GM23338 (cell line): ENCODE measurements around the gene GAGE13. TPM values are rescaled to one million over a fixed set of nuclear protein-coding genes. Genes with fewer than 3 reads are reported as not detected.

Experiments used
- ATAC-seq: fragments of 200-7000 bp; cut with Tn5 transposase; 3 replicates; pipeline ENCODE4 v1.9.1; 2020
- DNase-seq: peaks from one replicate; pipeline ENCODE4 v3.0.0-alpha.2; 2015; ENCODE audit warnings: low spot score
- H2AFZ ChIP-seq: fragments of 200-600 bp; sonication (generic); 2 replicates; pipeline ENCODE4 v1.8.0; 2016; ENCODE audit warnings: antibody characterized with exemption, mild to moderate bottlenecking, moderate library complexity
- H3F3A ChIP-seq: fragments of 200-600 bp; sonication (generic); replicated peaks from 2 replicates; pipeline ENCODE4 v1.8.0; 2017; ENCODE audit warnings: antibody characterized with exemption, mixed run types, low read depth
- H3K27ac ChIP-seq: fragments of 200-600 bp; sonication (generic); 2 replicates; pipeline ENCODE4 v1.6.1; 2016; ENCODE audit warnings: low read depth
- H3K27me3 ChIP-seq: fragments of 200-600 bp; sonication (generic); 2 replicates; pipeline ENCODE4 v1.8.0; 2016; ENCODE audit warnings: mild to moderate bottlenecking, mixed run types, moderate library complexity; ENCODE audit not compliant: insufficient read depth
- H3K36me3 ChIP-seq: fragments of 200-600 bp; sonication (generic); 2 replicates; pipeline ENCODE4 v1.8.0; 2016; ENCODE audit warnings: mild to moderate bottlenecking; ENCODE audit not compliant: insufficient read depth
- H3K4me1 ChIP-seq: fragments of 200-600 bp; sonication (generic); 2 replicates; pipeline ENCODE4 v1.8.0; 2016; ENCODE audit warnings: mild to moderate bottlenecking, moderate library complexity; ENCODE audit not compliant: insufficient read depth
- H3K4me2 ChIP-seq: fragments of 200-600 bp; sonication (generic); 2 replicates; pipeline ENCODE4 v1.7.1; 2017; ENCODE audit warnings: mixed run types
- H3K4me3 ChIP-seq: fragments of 200-600 bp; sonication (generic); 2 replicates; pipeline ENCODE4 v1.6.1; 2016; ENCODE audit warnings: mixed run types
- H3K79me2 ChIP-seq: fragments of 200-600 bp; sonication (generic); replicated peaks from 2 replicates; pipeline ENCODE4 v1.8.0; 2017; ENCODE audit warnings: mild to moderate bottlenecking; ENCODE audit not compliant: insufficient read depth
- H3K9me2 ChIP-seq: fragments of 200-600 bp; sonication (generic); 2 replicates; pipeline ENCODE4 v1.8.0; 2017; ENCODE audit not compliant: insufficient read depth
- H4K20me1 ChIP-seq: fragments of 200-600 bp; sonication (generic); replicated peaks from 2 replicates; pipeline ENCODE4 v1.8.0; 2017; ENCODE audit warnings: mild to moderate bottlenecking; ENCODE audit not compliant: insufficient read depth
- H3K27ac Mint-ChIP-seq: 2 replicates; pipeline ENCODE4 v1.8.0; 2020; ENCODE audit warnings: inconsistent platforms, mild to moderate bottlenecking, moderate library complexity, mixed read lengths
- H3K27me3 Mint-ChIP-seq: 3 replicates; pipeline ENCODE4 v1.8.0; 2022; ENCODE audit warnings: low read depth, mild to moderate bottlenecking, moderate library complexity, mixed read lengths, inconsistent platforms; ENCODE audit not compliant: insufficient read depth, poor library complexity
- H3K36me3 Mint-ChIP-seq: 3 replicates; pipeline ENCODE4 v1.8.0; 2021; ENCODE audit warnings: low read depth, mild to moderate bottlenecking, inconsistent platforms, moderate library complexity, mixed read lengths
- H3K4me1 Mint-ChIP-seq: 3 replicates; pipeline ENCODE4 v1.8.0; 2020; ENCODE audit warnings: mild to moderate bottlenecking, inconsistent platforms, mixed read lengths
- H3K4me3 Mint-ChIP-seq: 3 replicates; pipeline ENCODE4 v1.8.0; 2021; ENCODE audit warnings: moderate library complexity, mild to moderate bottlenecking, inconsistent platforms, mixed read lengths
- H3K9me3 Mint-ChIP-seq: 3 replicates; pipeline ENCODE4 v1.8.0; 2020; ENCODE audit warnings: moderate library complexity, mild to moderate bottlenecking, inconsistent platforms, mixed read lengths
- CREB1 ChIP-seq: fragments of 250-450 bp; sonication (Bioruptor Pico); IDR thresholded peaks from 2 replicates; pipeline ENCODE4 v1.5.0; 2020; ENCODE audit warnings: low read depth, mild to moderate bottlenecking, moderate library complexity
- EZH2 ChIP-seq: fragments of 200-600 bp; sonication (generic); IDR thresholded peaks from one replicate; pipeline ENCODE4 v1.8.0; 2017; ENCODE audit warnings: antibody characterized with exemption, mild to moderate bottlenecking, low read depth; ENCODE audit not compliant: unreplicated experiment
- JUNB ChIP-seq: IDR thresholded peaks from one replicate; pipeline ENCODE4 v1.6.1; 2016; ENCODE audit warnings: antibody characterized with exemption; ENCODE audit not compliant: unreplicated experiment
- NANOG ChIP-seq: IDR thresholded peaks from 2 replicates; pipeline ENCODE4 v1.6.1; 2016; ENCODE audit warnings: antibody characterized with exemption, borderline replicate concordance
- POLR2AphosphoS5 ChIP-seq: IDR thresholded peaks from 2 replicates; pipeline ENCODE4 v1.6.1; 2016; ENCODE audit warnings: antibody characterized with exemption, low read depth
- ZNF331 ChIP-seq: fragments of 250-450 bp; sonication (Bioruptor Pico); IDR thresholded peaks from 2 replicates; pipeline ENCODE4 v1.5.0; 2020; ENCODE audit warnings: low read depth, mild to moderate bottlenecking, moderate library complexity
- polyA plus RNA-seq: library from polyadenylated mRNA; unstranded; fragments of >200 nt; fragmentation: Nextera tagmentation; extraction: Ambion mirVana; gene quantifications from 2 replicates; pipeline ENCODE4 v1.2.1, GENCODE V29; 2016
- total RNA-seq: library from RNA; depleted of rRNA; stranded (reverse); fragments of >200 nt; shearing (Covaris generic); gene quantifications from 2 replicates; pipeline ENCODE4 v1.2.3, GENCODE V29; 2014
- TF ChIP-seq, protein P1 (sequence below): fragments of 250-450 bp; sonication (Bioruptor Pico); IDR thresholded peaks from 2 replicates; pipeline ENCODE4 v1.5.0; 2020; ENCODE audit warnings: mild to moderate bottlenecking, moderate library complexity
- TF ChIP-seq, protein P2 (sequence below): IDR thresholded peaks from 2 replicates; pipeline ENCODE4 v1.6.1; 2016; ENCODE audit warnings: antibody characterized with exemption

The GAGE13 gene
- total and polyA plus RNA-seq, 2 experiments from 2014 or later, result not detected

DNA sequence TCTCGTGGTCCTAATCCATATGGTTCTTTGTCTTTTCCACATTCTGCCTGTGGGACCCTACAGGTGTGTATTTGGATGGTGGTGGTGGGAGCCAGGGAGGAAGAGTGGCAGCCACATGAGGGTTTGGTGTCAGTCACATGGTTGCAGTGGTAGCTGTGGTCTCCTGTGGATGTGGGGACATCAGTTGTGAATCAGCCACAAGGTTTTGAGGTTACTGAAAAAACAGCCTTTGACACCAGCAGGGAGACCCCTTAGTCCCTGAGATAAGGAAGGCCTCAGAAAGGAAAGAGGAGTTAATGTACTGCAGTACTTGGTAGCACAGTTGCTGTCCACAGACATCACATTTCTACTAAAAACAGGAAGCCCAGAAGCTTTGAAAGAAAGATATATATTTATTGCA is 43.7 kb upstream of the GAGE13 start (continued):
- TF ChIP-seq, protein P1, sequence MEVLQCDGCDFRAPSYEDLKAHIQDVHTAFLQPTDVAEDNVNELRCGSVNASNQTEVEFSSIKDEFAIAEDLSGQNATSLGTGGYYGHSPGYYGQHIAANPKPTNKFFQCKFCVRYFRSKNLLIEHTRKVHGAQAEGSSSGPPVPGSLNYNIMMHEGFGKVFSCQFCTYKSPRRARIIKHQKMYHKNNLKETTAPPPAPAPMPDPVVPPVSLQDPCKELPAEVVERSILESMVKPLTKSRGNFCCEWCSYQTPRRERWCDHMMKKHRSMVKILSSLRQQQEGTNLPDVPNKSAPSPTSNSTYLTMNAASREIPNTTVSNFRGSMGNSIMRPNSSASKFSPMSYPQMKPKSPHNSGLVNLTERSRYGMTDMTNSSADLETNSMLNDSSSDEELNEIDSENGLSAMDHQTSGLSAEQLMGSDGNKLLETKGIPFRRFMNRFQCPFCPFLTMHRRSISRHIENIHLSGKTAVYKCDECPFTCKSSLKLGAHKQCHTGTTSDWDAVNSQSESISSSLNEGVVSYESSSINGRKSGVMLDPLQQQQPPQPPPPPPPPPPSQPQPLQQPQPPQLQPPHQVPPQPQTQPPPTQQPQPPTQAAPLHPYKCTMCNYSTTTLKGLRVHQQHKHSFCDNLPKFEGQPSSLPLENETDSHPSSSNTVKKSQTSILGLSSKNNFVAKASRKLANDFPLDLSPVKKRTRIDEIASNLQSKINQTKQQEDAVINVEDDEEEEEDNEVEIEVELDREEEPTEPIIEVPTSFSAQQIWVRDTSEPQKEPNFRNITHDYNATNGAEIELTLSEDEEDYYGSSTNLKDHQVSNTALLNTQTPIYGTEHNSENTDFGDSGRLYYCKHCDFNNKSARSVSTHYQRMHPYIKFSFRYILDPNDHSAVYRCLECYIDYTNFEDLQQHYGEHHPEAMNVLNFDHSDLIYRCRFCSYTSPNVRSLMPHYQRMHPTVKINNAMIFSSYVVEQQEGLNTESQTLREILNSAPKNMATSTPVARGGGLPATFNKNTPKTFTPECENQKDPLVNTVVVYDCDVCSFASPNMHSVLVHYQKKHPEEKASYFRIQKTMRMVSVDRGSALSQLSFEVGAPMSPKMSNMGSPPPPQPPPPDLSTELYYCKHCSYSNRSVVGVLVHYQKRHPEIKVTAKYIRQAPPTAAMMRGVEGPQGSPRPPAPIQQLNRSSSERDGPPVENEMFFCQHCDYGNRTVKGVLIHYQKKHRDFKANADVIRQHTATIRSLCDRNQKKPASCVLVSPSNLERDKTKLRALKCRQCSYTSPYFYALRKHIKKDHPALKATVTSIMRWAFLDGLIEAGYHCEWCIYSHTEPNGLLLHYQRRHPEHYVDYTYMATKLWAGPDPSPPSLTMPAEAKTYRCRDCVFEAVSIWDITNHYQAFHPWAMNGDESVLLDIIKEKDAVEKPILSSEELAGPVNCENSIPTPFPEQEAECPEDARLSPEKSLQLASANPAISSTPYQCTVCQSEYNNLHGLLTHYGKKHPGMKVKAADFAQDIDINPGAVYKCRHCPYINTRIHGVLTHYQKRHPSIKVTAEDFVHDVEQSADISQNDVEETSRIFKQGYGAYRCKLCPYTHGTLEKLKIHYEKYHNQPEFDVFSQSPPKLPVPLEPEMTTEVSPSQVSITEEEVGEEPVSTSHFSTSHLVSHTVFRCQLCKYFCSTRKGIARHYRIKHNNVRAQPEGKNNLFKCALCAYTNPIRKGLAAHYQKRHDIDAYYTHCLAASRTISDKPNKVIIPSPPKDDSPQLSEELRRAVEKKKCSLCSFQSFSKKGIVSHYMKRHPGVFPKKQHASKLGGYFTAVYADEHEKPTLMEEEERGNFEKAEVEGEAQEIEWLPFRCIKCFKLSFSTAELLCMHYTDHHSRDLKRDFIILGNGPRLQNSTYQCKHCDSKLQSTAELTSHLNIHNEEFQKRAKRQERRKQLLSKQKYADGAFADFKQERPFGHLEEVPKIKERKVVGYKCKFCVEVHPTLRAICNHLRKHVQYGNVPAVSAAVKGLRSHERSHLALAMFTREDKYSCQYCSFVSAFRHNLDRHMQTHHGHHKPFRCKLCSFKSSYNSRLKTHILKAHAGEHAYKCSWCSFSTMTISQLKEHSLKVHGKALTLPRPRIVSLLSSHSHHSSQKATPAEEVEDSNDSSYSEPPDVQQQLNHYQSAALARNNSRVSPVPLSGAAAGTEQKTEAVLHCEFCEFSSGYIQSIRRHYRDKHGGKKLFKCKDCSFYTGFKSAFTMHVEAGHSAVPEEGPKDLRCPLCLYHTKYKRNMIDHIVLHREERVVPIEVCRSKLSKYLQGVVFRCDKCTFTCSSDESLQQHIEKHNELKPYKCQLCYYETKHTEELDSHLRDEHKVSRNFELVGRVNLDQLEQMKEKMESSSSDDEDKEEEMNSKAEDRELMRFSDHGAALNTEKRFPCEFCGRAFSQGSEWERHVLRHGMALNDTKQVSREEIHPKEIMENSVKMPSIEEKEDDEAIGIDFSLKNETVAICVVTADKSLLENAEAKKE (CRISPR knock-in tag), result no peak
- TF ChIP-seq CREB1 (CRISPR knock-in tag) (no peak), POLR2AphosphoS5 (no peak), JUNB (no peak), EZH2 (no peak), ZNF331 (CRISPR knock-in tag) (no peak)

DNA sequence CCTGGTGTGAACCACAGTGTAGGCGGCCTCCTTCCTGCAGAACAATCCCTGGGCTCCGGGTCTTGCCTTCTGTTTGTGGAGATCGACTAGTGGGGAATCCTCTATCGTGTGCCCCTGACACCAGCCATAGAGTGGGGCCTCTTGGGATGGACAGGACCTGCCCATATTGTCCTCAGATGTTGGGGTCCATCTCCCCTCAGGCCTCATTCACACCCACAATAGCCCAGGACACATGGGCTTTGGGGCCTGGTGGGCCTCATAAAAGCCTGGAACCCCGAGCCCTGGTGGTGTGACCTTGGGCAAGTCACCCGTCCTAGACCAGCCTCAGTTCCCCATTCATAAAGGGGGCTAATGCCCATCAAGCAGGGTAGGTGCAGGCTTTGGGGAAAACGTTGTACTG is 41.2 kb upstream of the GAGE13 start:
- Mint-ChIP-seq H3K27ac (no peak overlapping the region), H3K36me3 (no peaks in the 10 kb centered on the region; the same call in 2 of the 3 replicates), H3K27me3 (peaks cover 5% of the 10 kb centered on the region), H3K4me3 (no peak overlapping the region), H3K9me3 (no peaks in the 10 kb centered on the region), H3K4me1 (peaks cover 5% of the 10 kb centered on the region; the same call in 2 of the 3 replicates)
- Histone ChIP-seq H3F3A (no peaks in the 10 kb centered on the region), H3K9me2 (no peaks in the 10 kb centered on the region), H3K4me3 (no peak overlapping the region), H3K27me3 (no peaks in the 10 kb centered on the region), H2AFZ (no peak overlapping the region), H3K79me2 (no peaks in the 10 kb centered on the region), H3K4me1 (no peaks in the 10 kb centered on the region), H3K4me2 (no peak overlapping the region), H3K36me3 (no peaks in the 10 kb centered on the region), H3K27ac (no peak overlapping the region), H4K20me1 (no peaks in the 10 kb centered on the region)
- ATAC-seq, result no peak
- no peak for DNase-seq
- TF ChIP-seq ZNF331 (CRISPR knock-in tag), result no peak
- TF ChIP-seq, protein P2, sequence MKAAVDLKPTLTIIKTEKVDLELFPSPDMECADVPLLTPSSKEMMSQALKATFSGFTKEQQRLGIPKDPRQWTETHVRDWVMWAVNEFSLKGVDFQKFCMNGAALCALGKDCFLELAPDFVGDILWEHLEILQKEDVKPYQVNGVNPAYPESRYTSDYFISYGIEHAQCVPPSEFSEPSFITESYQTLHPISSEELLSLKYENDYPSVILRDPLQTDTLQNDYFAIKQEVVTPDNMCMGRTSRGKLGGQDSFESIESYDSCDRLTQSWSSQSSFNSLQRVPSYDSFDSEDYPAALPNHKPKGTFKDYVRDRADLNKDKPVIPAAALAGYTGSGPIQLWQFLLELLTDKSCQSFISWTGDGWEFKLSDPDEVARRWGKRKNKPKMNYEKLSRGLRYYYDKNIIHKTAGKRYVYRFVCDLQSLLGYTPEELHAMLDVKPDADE, result no peak
- TF ChIP-seq NANOG, result no peak
- no peak for TF ChIP-seq JUNB
